GM23338 (cell line): Measurements from ENCODE around the gene OS9.

ENCODE experiments used
- CREB1 ChIP-seq: fragments of 250-450 bp; sonication (Bioruptor Pico); IDR thresholded peaks from 2 replicates; pipeline ENCODE4 v1.5.0; 2020; ENCODE audit warnings: low read depth, mild to moderate bottlenecking, moderate library complexity
- EZH2 ChIP-seq: fragments of 200-600 bp; sonication (generic); IDR thresholded peaks from one replicate; pipeline ENCODE4 v1.8.0; 2017; ENCODE audit warnings: antibody characterized with exemption, mild to moderate bottlenecking, low read depth; ENCODE audit not compliant: unreplicated experiment
- EZH2phosphoT487 ChIP-seq: fragments of 200-600 bp; sonication (generic); IDR thresholded peaks from one replicate; pipeline ENCODE4 v1.8.1; 2018; ENCODE audit warnings: antibody characterized with exemption; ENCODE audit not compliant: unreplicated experiment
- JUNB ChIP-seq: IDR thresholded peaks from one replicate; pipeline ENCODE4 v1.6.1; 2016; ENCODE audit warnings: antibody characterized with exemption; ENCODE audit not compliant: unreplicated experiment
- NANOG ChIP-seq: IDR thresholded peaks from 2 replicates; pipeline ENCODE4 v1.6.1; 2016; ENCODE audit warnings: antibody characterized with exemption, borderline replicate concordance
- POLR2AphosphoS5 ChIP-seq: IDR thresholded peaks from 2 replicates; pipeline ENCODE4 v1.6.1; 2016; ENCODE audit warnings: antibody characterized with exemption, low read depth
- REST ChIP-seq: IDR thresholded peaks from one replicate; pipeline ENCODE4 v1.6.1; 2018; ENCODE audit warnings: antibody characterized with exemption; ENCODE audit not compliant: unreplicated experiment
- ZNF114 ChIP-seq: fragments of 250-450 bp; sonication (Bioruptor Pico); IDR thresholded peaks from 2 replicates; pipeline ENCODE4 v1.5.0; 2020; ENCODE audit warnings: mild to moderate bottlenecking, moderate library complexity
- ZNF331 ChIP-seq: fragments of 250-450 bp; sonication (Bioruptor Pico); IDR thresholded peaks from 2 replicates; pipeline ENCODE4 v1.5.0; 2020; ENCODE audit warnings: low read depth, mild to moderate bottlenecking, moderate library complexity
- TF ChIP-seq, protein P1 (sequence below), 2 experiments: fragments of 200-600 bp in 1 of 2; sonication (generic) in 1 of 2; conservative IDR thresholded peaks; 2 replicates each; pipeline versions ENCODE4 v1.5.1 to v1.6.1; 2016 to 2017; ENCODE audit warnings: antibody characterized with exemption in 2 of 2, low read depth in 2 of 2, mild to moderate bottlenecking in 2 of 2, moderate library complexity in 1 of 2
- TF ChIP-seq, protein P2 (sequence below): IDR thresholded peaks from 2 replicates; pipeline ENCODE4 v1.6.1; 2016; ENCODE audit warnings: antibody characterized with exemption

- TF ChIP-seq, protein P1, sequence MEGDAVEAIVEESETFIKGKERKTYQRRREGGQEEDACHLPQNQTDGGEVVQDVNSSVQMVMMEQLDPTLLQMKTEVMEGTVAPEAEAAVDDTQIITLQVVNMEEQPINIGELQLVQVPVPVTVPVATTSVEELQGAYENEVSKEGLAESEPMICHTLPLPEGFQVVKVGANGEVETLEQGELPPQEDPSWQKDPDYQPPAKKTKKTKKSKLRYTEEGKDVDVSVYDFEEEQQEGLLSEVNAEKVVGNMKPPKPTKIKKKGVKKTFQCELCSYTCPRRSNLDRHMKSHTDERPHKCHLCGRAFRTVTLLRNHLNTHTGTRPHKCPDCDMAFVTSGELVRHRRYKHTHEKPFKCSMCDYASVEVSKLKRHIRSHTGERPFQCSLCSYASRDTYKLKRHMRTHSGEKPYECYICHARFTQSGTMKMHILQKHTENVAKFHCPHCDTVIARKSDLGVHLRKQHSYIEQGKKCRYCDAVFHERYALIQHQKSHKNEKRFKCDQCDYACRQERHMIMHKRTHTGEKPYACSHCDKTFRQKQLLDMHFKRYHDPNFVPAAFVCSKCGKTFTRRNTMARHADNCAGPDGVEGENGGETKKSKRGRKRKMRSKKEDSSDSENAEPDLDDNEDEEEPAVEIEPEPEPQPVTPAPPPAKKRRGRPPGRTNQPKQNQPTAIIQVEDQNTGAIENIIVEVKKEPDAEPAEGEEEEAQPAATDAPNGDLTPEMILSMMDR (conservative IDR thresholded peaks at IDR 0.05; ENCODE audit: low read depth in 2 of 2), result no peak
- TF ChIP-seq POLR2AphosphoS5, result no peak
- no peak for TF ChIP-seq EZH2
- no peak for TF ChIP-seq CREB1 (CRISPR knock-in tag)
- no peak for TF ChIP-seq REST
- TF ChIP-seq EZH2phosphoT487, result no peak
- TF ChIP-seq, protein P2, sequence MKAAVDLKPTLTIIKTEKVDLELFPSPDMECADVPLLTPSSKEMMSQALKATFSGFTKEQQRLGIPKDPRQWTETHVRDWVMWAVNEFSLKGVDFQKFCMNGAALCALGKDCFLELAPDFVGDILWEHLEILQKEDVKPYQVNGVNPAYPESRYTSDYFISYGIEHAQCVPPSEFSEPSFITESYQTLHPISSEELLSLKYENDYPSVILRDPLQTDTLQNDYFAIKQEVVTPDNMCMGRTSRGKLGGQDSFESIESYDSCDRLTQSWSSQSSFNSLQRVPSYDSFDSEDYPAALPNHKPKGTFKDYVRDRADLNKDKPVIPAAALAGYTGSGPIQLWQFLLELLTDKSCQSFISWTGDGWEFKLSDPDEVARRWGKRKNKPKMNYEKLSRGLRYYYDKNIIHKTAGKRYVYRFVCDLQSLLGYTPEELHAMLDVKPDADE, result no peak
- no peak for TF ChIP-seq ZNF114
- no peak for TF ChIP-seq ZNF331 (CRISPR knock-in tag)
- TF ChIP-seq NANOG, result no peak
- TF ChIP-seq JUNB, result no peak
These were observed 40.0 kb downstream of the OS9 start for GRCh38 chr12:57733928-57734327.
